ENCODE results near the gene ATP2B2.

DNA sequence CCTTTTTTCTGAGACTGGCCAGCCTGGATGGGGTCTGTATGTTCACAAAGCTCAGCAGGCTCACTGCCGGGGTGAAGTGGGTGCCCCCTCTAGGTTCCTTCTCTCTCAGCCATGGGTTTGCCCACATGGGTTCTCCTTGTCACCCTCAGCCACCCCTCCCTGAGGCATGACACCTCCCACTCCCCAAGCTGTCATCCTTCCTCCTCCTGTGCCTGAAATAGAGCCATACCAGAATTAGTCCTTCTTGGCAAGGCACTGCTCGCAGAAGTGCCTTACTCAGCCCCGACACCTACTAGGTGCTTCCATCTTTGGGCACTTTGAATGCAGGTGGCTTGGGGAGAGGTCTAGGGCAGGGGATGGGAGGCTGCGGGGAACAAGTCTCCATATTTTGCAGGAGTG, 121.5 kb downstream of the ATP2B2 start:
- TF ChIP-seq, protein P1, sequence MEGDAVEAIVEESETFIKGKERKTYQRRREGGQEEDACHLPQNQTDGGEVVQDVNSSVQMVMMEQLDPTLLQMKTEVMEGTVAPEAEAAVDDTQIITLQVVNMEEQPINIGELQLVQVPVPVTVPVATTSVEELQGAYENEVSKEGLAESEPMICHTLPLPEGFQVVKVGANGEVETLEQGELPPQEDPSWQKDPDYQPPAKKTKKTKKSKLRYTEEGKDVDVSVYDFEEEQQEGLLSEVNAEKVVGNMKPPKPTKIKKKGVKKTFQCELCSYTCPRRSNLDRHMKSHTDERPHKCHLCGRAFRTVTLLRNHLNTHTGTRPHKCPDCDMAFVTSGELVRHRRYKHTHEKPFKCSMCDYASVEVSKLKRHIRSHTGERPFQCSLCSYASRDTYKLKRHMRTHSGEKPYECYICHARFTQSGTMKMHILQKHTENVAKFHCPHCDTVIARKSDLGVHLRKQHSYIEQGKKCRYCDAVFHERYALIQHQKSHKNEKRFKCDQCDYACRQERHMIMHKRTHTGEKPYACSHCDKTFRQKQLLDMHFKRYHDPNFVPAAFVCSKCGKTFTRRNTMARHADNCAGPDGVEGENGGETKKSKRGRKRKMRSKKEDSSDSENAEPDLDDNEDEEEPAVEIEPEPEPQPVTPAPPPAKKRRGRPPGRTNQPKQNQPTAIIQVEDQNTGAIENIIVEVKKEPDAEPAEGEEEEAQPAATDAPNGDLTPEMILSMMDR (IDR thresholded peaks at IDR 0.05 in 4 of 5, conservative IDR thresholded peaks at IDR 0.05 in 1 of 5) = no peak
- TF ChIP-seq POLR2A (IDR thresholded peaks at IDR 0.05) = no peak
